HepG2 (cell line): ENCODE measurements around the gene NAP1L4. TPM values are rescaled to one million over a fixed set of nuclear protein-coding genes. Genes with fewer than 3 reads are reported as not detected.

ENCODE experiments used
- BHLHE40 ChIP-seq: IDR thresholded peaks from 2 replicates; pipeline ENCODE4 v1.6.1; 2011; ENCODE audit warnings: low read length, improper control_type of control experiment
- FOSL2 ChIP-seq: sonication (generic); formaldehyde crosslinking; IDR thresholded peaks from 2 replicates; pipeline ENCODE4 v1.4.0; 2020; ENCODE audit warnings: missing genetic modification reagents
- KDM1A ChIP-seq: IDR thresholded peaks from 2 replicates; pipeline ENCODE4 v1.6.1; 2016; ENCODE audit warnings: missing compliant biosample characterization
- TRIM24 ChIP-seq: sonication (generic); formaldehyde crosslinking; IDR thresholded peaks from 2 replicates; pipeline ENCODE4 v1.8.0; 2022; ENCODE audit warnings: mild to moderate bottlenecking, missing genetic modification reagents
- ZKSCAN8 ChIP-seq: IDR thresholded peaks from 2 replicates; pipeline ENCODE4 v1.6.1; 2016; ENCODE audit warnings: borderline replicate concordance, missing genetic modification reagents, missing compliant biosample characterization
- ZNF644 ChIP-seq: IDR thresholded peaks from 2 replicates; pipeline ENCODE4 v1.6.1; 2016; ENCODE audit warnings: low read depth
- ZNF672 ChIP-seq: sonication (generic); formaldehyde crosslinking; IDR thresholded peaks from 2 replicates; pipeline ENCODE4 v1.8.1; 2022; ENCODE audit warnings: missing genetic modification reagents
- ZNF720 ChIP-seq: sonication (generic); formaldehyde crosslinking; IDR thresholded peaks from 2 replicates; pipeline ENCODE4 v1.4.0; 2020; ENCODE audit warnings: missing genetic modification reagents
- ZNF777 ChIP-seq: sonication (generic); formaldehyde crosslinking; IDR thresholded peaks from 2 replicates; pipeline ENCODE4 v1.4.0; 2020; ENCODE audit warnings: missing genetic modification reagents
- ZSCAN21 ChIP-seq: sonication (generic); formaldehyde crosslinking; IDR thresholded peaks from 2 replicates; pipeline ENCODE4 v1.8.0; 2022; ENCODE audit warnings: mild to moderate bottlenecking, missing genetic modification reagents, moderate library complexity, borderline replicate concordance
- polyA plus RNA-seq, 8 experiments: library from polyadenylated mRNA; depleted of rRNA in 3 of 8; stranded (reverse) in 7 of 8; unstranded in 1 of 8; fragments of >200 nt; fragmentation: Illumina TruSeq in 4 of 8; extraction: Trizol in 4 of 8; gene quantifications; 2 replicates each; pipeline versions ENCODE4 v1.2.1 to v1.2.3, GENCODE V29; 2011 to 2016; ENCODE audit warnings: low read depth in 4 of 8, missing spikeins in 1 of 8, mixed read lengths in 1 of 8; ENCODE audit not compliant: insufficient read depth in 1 of 8
- total RNA-seq, 5 experiments: library from RNA; depleted of rRNA; stranded (reverse); fragments of >200 nt; fragmentation: Illumina TruSeq; extraction: Trizol; gene quantifications; 2 replicates each; pipeline ENCODE4 v1.2.3, GENCODE V29; 2016; ENCODE audit warnings: low read depth in 1 of 5
- TF ChIP-seq, protein P1 (sequence below): sonication (generic); formaldehyde crosslinking; IDR thresholded peaks from 2 replicates; pipeline ENCODE4 v1.5.1; 2020; ENCODE audit warnings: mild to moderate bottlenecking, missing genetic modification reagents, moderate library complexity
- TF ChIP-seq, protein P2 (sequence below): sonication (generic); formaldehyde crosslinking; IDR thresholded peaks from 2 replicates; pipeline ENCODE4 v1.5.1; 2020; ENCODE audit warnings: missing genetic modification reagents, mild to moderate bottlenecking, borderline replicate concordance
- TF ChIP-seq, protein P3 (sequence below): sonication (generic); formaldehyde crosslinking; IDR thresholded peaks from 2 replicates; pipeline ENCODE4 v1.5.1; 2020; ENCODE audit warnings: mild to moderate bottlenecking, missing genetic modification reagents, borderline replicate concordance
- TF ChIP-seq, protein P4 (sequence below), 2 experiments: fragments of 450-650 bp in 1 of 2; sonication (generic) in 1 of 2; formaldehyde crosslinking; IDR thresholded peaks; 2 replicates each; pipeline versions ENCODE4 v1.5.0 to v1.8.0; 2020 to 2022; ENCODE audit warnings: mild to moderate bottlenecking in 1 of 2, missing genetic modification reagents in 1 of 2
- TF ChIP-seq, protein P5 (sequence below): sonication (generic); formaldehyde crosslinking; IDR thresholded peaks from 2 replicates; pipeline ENCODE4 v1.8.0; 2022; ENCODE audit warnings: missing genetic modification reagents, mild to moderate bottlenecking, borderline replicate concordance

NAP1L4 gene
- total and polyA plus RNA-seq, 2 of the 13 experiments (the other 11 are each of a cell fraction or from before 2014, with no cell fraction given) = 64.0 to 186 TPM

DNA sequence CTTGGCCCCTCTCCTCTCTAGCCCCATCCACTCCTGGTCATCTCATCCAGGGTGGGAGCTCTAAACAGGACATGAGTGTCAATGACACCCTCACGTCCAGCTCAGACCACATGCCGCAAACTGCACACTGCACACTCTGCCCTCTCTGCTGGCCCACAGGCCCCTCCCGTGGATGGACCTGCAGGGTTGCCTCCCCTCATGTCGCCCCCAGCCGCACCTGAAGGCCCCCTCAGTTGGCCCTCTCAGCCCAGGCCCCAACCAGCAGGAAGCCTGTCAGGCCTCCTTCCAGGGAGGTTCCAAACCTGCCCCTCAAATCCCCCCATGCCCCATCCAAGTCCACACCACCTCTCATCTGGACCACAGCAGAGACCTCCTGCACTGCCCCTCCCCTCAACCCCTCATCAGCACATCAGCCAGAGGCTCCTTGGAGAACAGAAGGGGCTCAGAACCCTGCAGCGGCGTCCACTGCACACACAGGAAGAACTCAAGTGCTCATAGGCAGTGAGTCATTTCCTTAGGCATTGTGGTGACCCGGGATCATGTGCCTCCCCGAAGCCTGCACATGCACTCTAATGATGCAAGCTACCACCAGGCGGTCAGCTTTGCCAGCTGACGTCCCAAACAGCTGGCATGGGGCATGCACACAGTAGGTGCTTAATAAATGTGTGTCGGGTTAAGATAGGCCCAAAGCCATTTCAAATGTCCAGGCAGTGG lies 93.6 kb downstream of the NAP1L4 start (continued):
- TF ChIP-seq, protein P1, sequence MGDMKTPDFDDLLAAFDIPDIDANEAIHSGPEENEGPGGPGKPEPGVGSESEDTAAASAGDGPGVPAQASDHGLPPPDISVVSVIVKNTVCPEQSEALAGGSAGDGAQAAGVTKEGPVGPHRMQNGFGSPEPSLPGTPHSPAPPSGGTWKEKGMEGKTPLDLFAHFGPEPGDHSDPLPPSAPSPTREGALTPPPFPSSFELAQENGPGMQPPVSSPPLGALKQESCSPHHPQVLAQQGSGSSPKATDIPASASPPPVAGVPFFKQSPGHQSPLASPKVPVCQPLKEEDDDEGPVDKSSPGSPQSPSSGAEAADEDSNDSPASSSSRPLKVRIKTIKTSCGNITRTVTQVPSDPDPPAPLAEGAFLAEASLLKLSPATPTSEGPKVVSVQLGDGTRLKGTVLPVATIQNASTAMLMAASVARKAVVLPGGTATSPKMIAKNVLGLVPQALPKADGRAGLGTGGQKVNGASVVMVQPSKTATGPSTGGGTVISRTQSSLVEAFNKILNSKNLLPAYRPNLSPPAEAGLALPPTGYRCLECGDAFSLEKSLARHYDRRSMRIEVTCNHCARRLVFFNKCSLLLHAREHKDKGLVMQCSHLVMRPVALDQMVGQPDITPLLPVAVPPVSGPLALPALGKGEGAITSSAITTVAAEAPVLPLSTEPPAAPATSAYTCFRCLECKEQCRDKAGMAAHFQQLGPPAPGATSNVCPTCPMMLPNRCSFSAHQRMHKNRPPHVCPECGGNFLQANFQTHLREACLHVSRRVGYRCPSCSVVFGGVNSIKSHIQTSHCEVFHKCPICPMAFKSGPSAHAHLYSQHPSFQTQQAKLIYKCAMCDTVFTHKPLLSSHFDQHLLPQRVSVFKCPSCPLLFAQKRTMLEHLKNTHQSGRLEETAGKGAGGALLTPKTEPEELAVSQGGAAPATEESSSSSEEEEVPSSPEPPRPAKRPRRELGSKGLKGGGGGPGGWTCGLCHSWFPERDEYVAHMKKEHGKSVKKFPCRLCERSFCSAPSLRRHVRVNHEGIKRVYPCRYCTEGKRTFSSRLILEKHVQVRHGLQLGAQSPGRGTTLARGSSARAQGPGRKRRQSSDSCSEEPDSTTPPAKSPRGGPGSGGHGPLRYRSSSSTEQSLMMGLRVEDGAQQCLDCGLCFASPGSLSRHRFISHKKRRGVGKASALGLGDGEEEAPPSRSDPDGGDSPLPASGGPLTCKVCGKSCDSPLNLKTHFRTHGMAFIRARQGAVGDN (CRISPR knock-in tag) = peak; percentile 28; the same call in 1 of the 2 replicates
- TF ChIP-seq, protein P2, sequence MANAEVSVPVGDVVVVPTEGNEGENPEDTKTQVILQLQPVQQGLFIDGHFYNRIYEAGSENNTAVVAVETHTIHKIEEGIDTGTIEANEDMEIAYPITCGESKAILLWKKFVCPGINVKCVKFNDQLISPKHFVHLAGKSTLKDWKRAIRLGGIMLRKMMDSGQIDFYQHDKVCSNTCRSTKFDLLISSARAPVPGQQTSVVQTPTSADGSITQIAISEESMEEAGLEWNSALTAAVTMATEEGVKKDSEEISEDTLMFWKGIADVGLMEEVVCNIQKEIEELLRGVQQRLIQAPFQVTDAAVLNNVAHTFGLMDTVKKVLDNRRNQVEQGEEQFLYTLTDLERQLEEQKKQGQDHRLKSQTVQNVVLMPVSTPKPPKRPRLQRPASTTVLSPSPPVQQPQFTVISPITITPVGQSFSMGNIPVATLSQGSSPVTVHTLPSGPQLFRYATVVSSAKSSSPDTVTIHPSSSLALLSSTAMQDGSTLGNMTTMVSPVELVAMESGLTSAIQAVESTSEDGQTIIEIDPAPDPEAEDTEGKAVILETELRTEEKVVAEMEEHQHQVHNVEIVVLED (CRISPR knock-in tag) = no peak
- TF ChIP-seq, protein P3, sequence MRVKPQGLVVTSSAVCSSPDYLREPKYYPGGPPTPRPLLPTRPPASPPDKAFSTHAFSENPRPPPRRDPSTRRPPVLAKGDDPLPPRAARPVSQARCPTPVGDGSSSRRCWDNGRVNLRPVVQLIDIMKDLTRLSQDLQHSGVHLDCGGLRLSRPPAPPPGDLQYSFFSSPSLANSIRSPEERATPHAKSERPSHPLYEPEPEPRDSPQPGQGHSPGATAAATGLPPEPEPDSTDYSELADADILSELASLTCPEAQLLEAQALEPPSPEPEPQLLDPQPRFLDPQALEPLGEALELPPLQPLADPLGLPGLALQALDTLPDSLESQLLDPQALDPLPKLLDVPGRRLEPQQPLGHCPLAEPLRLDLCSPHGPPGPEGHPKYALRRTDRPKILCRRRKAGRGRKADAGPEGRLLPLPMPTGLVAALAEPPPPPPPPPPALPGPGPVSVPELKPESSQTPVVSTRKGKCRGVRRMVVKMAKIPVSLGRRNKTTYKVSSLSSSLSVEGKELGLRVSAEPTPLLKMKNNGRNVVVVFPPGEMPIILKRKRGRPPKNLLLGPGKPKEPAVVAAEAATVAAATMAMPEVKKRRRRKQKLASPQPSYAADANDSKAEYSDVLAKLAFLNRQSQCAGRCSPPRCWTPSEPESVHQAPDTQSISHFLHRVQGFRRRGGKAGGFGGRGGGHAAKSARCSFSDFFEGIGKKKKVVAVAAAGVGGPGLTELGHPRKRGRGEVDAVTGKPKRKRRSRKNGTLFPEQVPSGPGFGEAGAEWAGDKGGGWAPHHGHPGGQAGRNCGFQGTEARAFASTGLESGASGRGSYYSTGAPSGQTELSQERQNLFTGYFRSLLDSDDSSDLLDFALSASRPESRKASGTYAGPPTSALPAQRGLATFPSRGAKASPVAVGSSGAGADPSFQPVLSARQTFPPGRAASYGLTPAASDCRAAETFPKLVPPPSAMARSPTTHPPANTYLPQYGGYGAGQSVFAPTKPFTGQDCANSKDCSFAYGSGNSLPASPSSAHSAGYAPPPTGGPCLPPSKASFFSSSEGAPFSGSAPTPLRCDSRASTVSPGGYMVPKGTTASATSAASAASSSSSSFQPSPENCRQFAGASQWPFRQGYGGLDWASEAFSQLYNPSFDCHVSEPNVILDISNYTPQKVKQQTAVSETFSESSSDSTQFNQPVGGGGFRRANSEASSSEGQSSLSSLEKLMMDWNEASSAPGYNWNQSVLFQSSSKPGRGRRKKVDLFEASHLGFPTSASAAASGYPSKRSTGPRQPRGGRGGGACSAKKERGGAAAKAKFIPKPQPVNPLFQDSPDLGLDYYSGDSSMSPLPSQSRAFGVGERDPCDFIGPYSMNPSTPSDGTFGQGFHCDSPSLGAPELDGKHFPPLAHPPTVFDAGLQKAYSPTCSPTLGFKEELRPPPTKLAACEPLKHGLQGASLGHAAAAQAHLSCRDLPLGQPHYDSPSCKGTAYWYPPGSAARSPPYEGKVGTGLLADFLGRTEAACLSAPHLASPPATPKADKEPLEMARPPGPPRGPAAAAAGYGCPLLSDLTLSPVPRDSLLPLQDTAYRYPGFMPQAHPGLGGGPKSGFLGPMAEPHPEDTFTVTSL (CRISPR knock-in tag) = no peak
- TF ChIP-seq ZNF720 (CRISPR knock-in tag) (no peak), ZSCAN21 (CRISPR knock-in tag) (no peak), TRIM24 (CRISPR knock-in tag) (no peak), ZNF672 (CRISPR knock-in tag) (no peak), ZKSCAN8 (peak; percentile 75), KDM1A (CRISPR knock-in tag) (no peak), BHLHE40 (peak; percentile 64; the same call in 1 of the 2 replicates), ZNF644 (CRISPR knock-in tag) (no peak), FOSL2 (CRISPR knock-in tag) (peak; percentile 83), ZNF777 (CRISPR knock-in tag) (no peak)
- TF ChIP-seq, protein P4, sequence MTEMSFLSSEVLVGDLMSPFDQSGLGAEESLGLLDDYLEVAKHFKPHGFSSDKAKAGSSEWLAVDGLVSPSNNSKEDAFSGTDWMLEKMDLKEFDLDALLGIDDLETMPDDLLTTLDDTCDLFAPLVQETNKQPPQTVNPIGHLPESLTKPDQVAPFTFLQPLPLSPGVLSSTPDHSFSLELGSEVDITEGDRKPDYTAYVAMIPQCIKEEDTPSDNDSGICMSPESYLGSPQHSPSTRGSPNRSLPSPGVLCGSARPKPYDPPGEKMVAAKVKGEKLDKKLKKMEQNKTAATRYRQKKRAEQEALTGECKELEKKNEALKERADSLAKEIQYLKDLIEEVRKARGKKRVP (CRISPR knock-in tag; IDR thresholded peaks at IDR 0.05) = peak in 1 of 2 experiments; percentile 62; a peak in 1 of 4 replicates
- TF ChIP-seq, protein P5, sequence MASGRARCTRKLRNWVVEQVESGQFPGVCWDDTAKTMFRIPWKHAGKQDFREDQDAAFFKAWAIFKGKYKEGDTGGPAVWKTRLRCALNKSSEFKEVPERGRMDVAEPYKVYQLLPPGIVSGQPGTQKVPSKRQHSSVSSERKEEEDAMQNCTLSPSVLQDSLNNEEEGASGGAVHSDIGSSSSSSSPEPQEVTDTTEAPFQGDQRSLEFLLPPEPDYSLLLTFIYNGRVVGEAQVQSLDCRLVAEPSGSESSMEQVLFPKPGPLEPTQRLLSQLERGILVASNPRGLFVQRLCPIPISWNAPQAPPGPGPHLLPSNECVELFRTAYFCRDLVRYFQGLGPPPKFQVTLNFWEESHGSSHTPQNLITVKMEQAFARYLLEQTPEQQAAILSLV (CRISPR knock-in tag) = no peak
